H1 (cell line): ENCODE results near the gene FAM120A. TPM values are rescaled to one million over a fixed set of nuclear protein-coding genes. Genes with fewer than 3 reads are reported as not detected.

Source experiments
- CTCF ChIA-PET: fragments of 300-600 bp; sonication (Branson Sonifier 250); formaldehyde crosslinking; loops from one replicate; lab custom pipeline; 2021; ENCODE audit not compliant: partially characterized antibody; lab: Charles Lee
- POLR2A ChIA-PET: fragments of 300-600 bp; sonication (Branson Sonifier 250); formaldehyde crosslinking; loops from one replicate; lab custom pipeline; 2021; ENCODE audit warnings: inconsistent platforms; ENCODE audit not compliant: partially characterized antibody; lab: Charles Lee
- DNase-seq, 2 experiments: peaks; one replicate each; pipeline versions ENCODE4 v3.0.0 to v3.0.0-alpha.2; 2010 to 2022; ENCODE audit warnings: low spot score in 2 of 2, low read depth in 1 of 2, mixed read lengths in 1 of 2
- FAIRE-seq: peaks from 2 replicates; lab custom pipeline; 2011; peaks lifted over from hg19 to GRCh38; lab: Jason Lieb, UNC
- H2AFZ ChIP-seq: 2 replicates; pipeline ENCODE4 v1.8.1; 2012; ENCODE audit warnings: low read length, inconsistent platforms
- H2AK5ac ChIP-seq: 2 replicates; pipeline ENCODE4 v1.6.1; 2013; ENCODE audit warnings: low read depth, low read length
- H2BK120ac ChIP-seq: replicated peaks from 2 replicates; pipeline ENCODE3; 2013; ENCODE audit warnings: low read depth, low read length, inconsistent platforms
- H2BK12ac ChIP-seq: 2 replicates; pipeline ENCODE4 v1.6.1; 2013; ENCODE audit warnings: low read depth, low read length
- H2BK15ac ChIP-seq: 2 replicates; pipeline ENCODE4 v1.6.1; 2013; ENCODE audit warnings: low read length
- H2BK20ac ChIP-seq: 2 replicates; pipeline ENCODE4 v1.6.1; 2013; ENCODE audit warnings: low read length
- H2BK5ac ChIP-seq: 2 replicates; pipeline ENCODE4 v1.6.1; 2013; ENCODE audit warnings: low read depth, low read length
- H3K14ac ChIP-seq: 2 replicates; pipeline ENCODE4 v1.6.1; 2013; ENCODE audit warnings: inconsistent platforms; ENCODE audit not compliant: insufficient read length
- H3K18ac ChIP-seq: 2 replicates; pipeline ENCODE4 v1.6.1; 2013; ENCODE audit warnings: low read length; ENCODE audit errors: extremely low read depth
- H3K23ac ChIP-seq: 2 replicates; pipeline ENCODE4 v1.6.1; 2013; ENCODE audit warnings: inconsistent platforms; ENCODE audit not compliant: insufficient read length
- H3K23me2 ChIP-seq: 2 replicates; pipeline ENCODE4 v1.6.1; 2013; ENCODE audit warnings: low read depth, low read length
- H3K27ac ChIP-seq: 2 replicates; pipeline ENCODE4 v1.6.1; 2011; ENCODE audit warnings: low read depth, low read length, inconsistent platforms
- H3K27me3 ChIP-seq, 4 experiments: replicated peaks in 1 of 4; 1 replicate in 1 of 4; 2 replicates in 3 of 4; pipeline versions ENCODE4 v1.6.1 to v1.8.1; 2011 to 2013; ENCODE audit warnings: low read length in 3 of 4, mild to moderate bottlenecking in 3 of 4, inconsistent platforms in 2 of 4, mixed read lengths in 2 of 4, moderate library complexity in 1 of 4; ENCODE audit not compliant: control insufficient read depth in 3 of 4, insufficient read depth in 3 of 4; ENCODE audit errors: extremely low read depth in 1 of 4
- H3K36me3 ChIP-seq, 4 experiments: 2 replicates each; pipeline versions ENCODE4 v1.6.1 to v1.8.1; 2011 to 2013; ENCODE audit warnings: mild to moderate bottlenecking in 4 of 4, low read length in 3 of 4, moderate library complexity in 2 of 4, control low read depth in 1 of 4, inconsistent platforms in 1 of 4; ENCODE audit not compliant: insufficient read depth in 4 of 4, control insufficient read depth in 2 of 4
- H3K4ac ChIP-seq: replicated peaks from 2 replicates; pipeline ENCODE3; 2013; ENCODE audit warnings: low read length, low read depth, mixed read lengths, inconsistent platforms; ENCODE audit not compliant: insufficient read length
- H3K4me1 ChIP-seq, 4 experiments: replicated peaks in 1 of 4; 1 replicate in 1 of 4; 2 replicates in 3 of 4; pipeline versions ENCODE4 v1.6.1 to v1.8.1; 2011 to 2013; ENCODE audit warnings: low read length in 3 of 4, inconsistent platforms in 2 of 4, mixed read lengths in 1 of 4; ENCODE audit not compliant: insufficient read depth in 4 of 4, control insufficient read depth in 3 of 4
- H3K4me2 ChIP-seq, 2 experiments: 2 replicates each; pipeline versions ENCODE4 v1.6.1 to v1.8.1; 2011 to 2013; ENCODE audit warnings: low read depth in 2 of 2, low read length in 2 of 2, control low read depth in 1 of 2, inconsistent platforms in 1 of 2, mild to moderate bottlenecking in 1 of 2; ENCODE audit not compliant: insufficient read depth in 1 of 2
- H3K4me3 ChIP-seq, 4 experiments: fragments of 200-600, 300-600 bp in 1 of 4; sonication (generic), shearing (Covaris generic), sonication (Bioruptor Twin) in 1 of 4; 2 replicates each; pipeline versions ENCODE4 v1.5.1 to v1.8.1; 2011 to 2016; ENCODE audit warnings: low read length in 4 of 4, low read depth in 3 of 4, control low read depth in 2 of 4, inconsistent platforms in 2 of 4, mild to moderate bottlenecking in 2 of 4, mixed read lengths in 1 of 4, moderate library complexity in 1 of 4; ENCODE audit not compliant: insufficient read depth in 2 of 4; ENCODE audit errors: extremely low read depth in 1 of 4
- H3K56ac ChIP-seq: replicated peaks from 2 replicates; pipeline ENCODE3; 2013; ENCODE audit warnings: low read depth, mild to moderate bottlenecking, mixed read lengths, low read length, inconsistent platforms; ENCODE audit not compliant: insufficient read length
- H3K79me1 ChIP-seq: 2 replicates; pipeline ENCODE4 v1.6.1; 2013; ENCODE audit warnings: low read depth, low read length, control low read depth
- H3K79me2 ChIP-seq, 2 experiments: 2 replicates each; pipeline versions ENCODE4 v1.6.1 to v1.8.1; 2012 to 2013; ENCODE audit warnings: low read length in 2 of 2, mild to moderate bottlenecking in 2 of 2, inconsistent platforms in 1 of 2; ENCODE audit not compliant: insufficient read depth in 2 of 2, control insufficient read depth in 1 of 2
- H3K9ac ChIP-seq, 4 experiments: replicated peaks in 1 of 4; 1 replicate in 1 of 4; 2 replicates in 3 of 4; pipeline versions ENCODE4 v1.6.1 to v1.8.1; 2011 to 2013; ENCODE audit warnings: low read depth in 3 of 4, low read length in 3 of 4, control low read depth in 2 of 4, mild to moderate bottlenecking in 2 of 4, moderate library complexity in 2 of 4, inconsistent platforms in 1 of 4; ENCODE audit errors: extremely low read depth in 1 of 4
- H3K9me3 ChIP-seq, 2 experiments: 2 replicates each; pipeline versions ENCODE4 v1.6.1 to v1.8.1; 2012 to 2013; ENCODE audit warnings: mild to moderate bottlenecking in 2 of 2, moderate library complexity in 2 of 2, control low read depth in 1 of 2, inconsistent platforms in 1 of 2, low read depth in 1 of 2, low read length in 1 of 2, mixed read lengths in 1 of 2; ENCODE audit not compliant: insufficient read depth in 2 of 2
- H4K20me1 ChIP-seq, 2 experiments: replicated peaks in 1 of 2; 2 replicates each; pipeline versions ENCODE3 to v1.8.1; 2011 to 2013; ENCODE audit warnings: inconsistent platforms in 2 of 2, low read length in 2 of 2, mild to moderate bottlenecking in 1 of 2; ENCODE audit not compliant: insufficient read depth in 2 of 2, control insufficient read depth in 1 of 2
- H4K5ac ChIP-seq: 2 replicates; pipeline ENCODE4 v1.6.1; 2013; ENCODE audit warnings: low read length, low read depth, mixed read lengths, inconsistent platforms; ENCODE audit not compliant: insufficient read length
- H4K8ac ChIP-seq: 2 replicates; pipeline ENCODE4 v1.8.0; 2013; ENCODE audit warnings: mild to moderate bottlenecking, moderate library complexity, low read length, inconsistent platforms; ENCODE audit not compliant: insufficient read depth; ENCODE audit errors: extremely low read depth
- H4K91ac ChIP-seq: replicated peaks from 2 replicates; pipeline ENCODE3; 2013; ENCODE audit warnings: low read length, mixed read lengths, inconsistent platforms; ENCODE audit not compliant: insufficient read length
- GABPA ChIP-seq: IDR thresholded peaks from 2 replicates; pipeline ENCODE4 v1.6.1; 2011; ENCODE audit warnings: mild to moderate bottlenecking, low read length, moderate library complexity, borderline replicate concordance; ENCODE audit not compliant: insufficient read depth
- GTF2F1 ChIP-seq: IDR thresholded peaks from 2 replicates; pipeline ENCODE4 v1.6.1; 2012; ENCODE audit warnings: low read depth, low read length, improper control_type of control experiment, borderline replicate concordance
- SIRT6 ChIP-seq: IDR thresholded peaks from one replicate; pipeline ENCODE4 v1.7.1; 2012; ENCODE audit warnings: low read length, inconsistent platforms
- TEAD4 ChIP-seq: IDR thresholded peaks from 2 replicates; pipeline ENCODE4 v1.6.1; 2012; ENCODE audit warnings: low read depth, low read length, inconsistent platforms, mixed read lengths
- YY1 ChIP-seq: IDR thresholded peaks from 2 replicates; pipeline ENCODE4 v1.6.1; 2011; ENCODE audit warnings: low read depth, mild to moderate bottlenecking, low read length
- WGBS, 2 experiments: shearing (Covaris generic) in 1 of 2; methylation state at CpG; one replicate each; pipeline versions ENCODE4 v1.1.6 to v1.1.7; 2013 to 2015; ENCODE audit warnings: low lambda C conversion rate in 2 of 2, mixed read lengths in 2 of 2, inconsistent platforms in 1 of 2, low coverage in 1 of 2, missing lambda C conversion rate in 1 of 2; ENCODE audit not compliant: insufficient replicate concordance in 2 of 2, insufficient coverage in 1 of 2, insufficient read length in 1 of 2; ENCODE audit errors: extremely low coverage in 1 of 2, missing lambda C conversion rate in 1 of 2; 5-methylcytosine and 5-hydroxymethylcytosine counted together
- polyA plus RNA-seq, 7 experiments: library from polyadenylated mRNA; depleted of rRNA in 3 of 7; stranded (reverse) in 5 of 7; unstranded in 2 of 7; fragments of >200 nt in 5 of 7; fragments of 200-250 nt in 2 of 7; gene quantifications; 1 replicate in 5 of 7; 2 replicates in 1 of 7; 4 replicates in 1 of 7; pipeline versions ENCODE4 v1.2.1 to v1.2.3, GENCODE V29; 2011 to 2013; ENCODE audit warnings: missing spikeins in 2 of 7, mixed read lengths in 2 of 7
- total RNA-seq: library from RNA; stranded (reverse); fragmentation: NEBNext Ultra II Directional; extraction: Animal tissue kit (Norgen Biotek cat#: 25700); gene quantifications from 2 replicates; pipeline ENCODE4 v1.2.1, GENCODE V29; 2021

Gene FAM120A
- total and polyA plus RNA-seq, 2 of the 8 experiments (the other 6 are each of a cell fraction or from before 2014, with no cell fraction given), result 24.9 to 54.7 TPM

GRCh38 chr9:93509084-93509483 lies 57.6 kb downstream of the FAM120A start:
- DNase-seq, result no peak
- no peak overlapping the region for H3K4me2 ChIP-seq
- no peaks in the 10 kb centered on the region for H3K27me3 ChIP-seq
- peaks cover 18% of the 10 kb centered on the region for H3K79me1 ChIP-seq
- H3K56ac ChIP-seq, result no peak overlapping the region
- H4K20me1 ChIP-seq, result peaks cover 11 to 15% of the 10 kb centered on the region in 2 experiments
- no peak overlapping the region for H2BK20ac ChIP-seq
- WGBS, 2 experiments, result 94% methylated on average over 2 of the region's 2 CpGs; no CpG with 5 or more reads in 1 of the 2 experiments
- H3K36me3 ChIP-seq, result peaks cover 0 to 8% (median 0%) of the 10 kb centered on the region in 4 experiments; a peak in 2 of 8 replicates
- H3K23me2 ChIP-seq, result no peaks in the 10 kb centered on the region; the same call in 1 of the 2 replicates
- H2BK15ac ChIP-seq, result no peak overlapping the region
- H4K91ac ChIP-seq, result no peak overlapping the region
- H3K27ac ChIP-seq, result no peak overlapping the region
- no peak overlapping the region for H2AK5ac ChIP-seq
- no peak overlapping the region for H2BK12ac ChIP-seq
- H2AFZ ChIP-seq, result no peak overlapping the region
- no peak overlapping the region for H3K4me3 ChIP-seq
- H3K79me2 ChIP-seq, result peaks cover 0 to 72% of the 10 kb centered on the region in 2 experiments; a peak in 3 of 4 replicates
- no peak overlapping the region for H2BK120ac ChIP-seq
- FAIRE-seq, result no peak
- H3K9me3 ChIP-seq, result no peaks in the 10 kb centered on the region
- H4K5ac ChIP-seq, result no peak overlapping the region
- H3K14ac ChIP-seq, result no peak overlapping the region
- H3K9ac ChIP-seq, result no peak overlapping the region
- no peak overlapping the region for H3K4ac ChIP-seq
- POLR2A ChIA-PET, result interaction anchor here (1.0 kb wide), 2 partner anchors 55 to 62 kb away, joined by 3 read pairs; partner anchors contain the start of gene FAM120AOS
- TF ChIP-seq SIRT6 (no peak), GABPA (no peak), GTF2F1 (no peak), YY1 (no peak), TEAD4 (no peak)
- TF ChIP-seq, all 59 proteins: peak for 0
- Histone ChIP-seq H3K18ac (no peak overlapping the region), H3K23ac (no peak overlapping the region), H4K8ac (no peak overlapping the region; the same call in 1 of the 2 replicates), H2BK5ac (0 out of 2 replicates have a peak overlapping the region, but pooled peaks have one; percentile 60), H3K4me1 (peaks cover 0 to 8% (median 4%) of the 10 kb centered on the region in 4 experiments; a peak in 4 of 7 replicates)
- CTCF ChIA-PET, result interaction anchor here (0.8 to 1.0 kb wide), 2 partner anchors 17 to 146 kb away, joined by 3 read pairs; no protein-coding TSS in a partner anchor
